GM18498 (cell line): ENCODE data around the gene C9orf43.
"Not testable (repeated sequence)": the region's sequence is repeated elsewhere in the genome, so short reads cannot be mapped to it uniquely, and the experiment has no call there.

ENCODE experiments used
- ATAC-seq: cut with Tn5 transposase; IDR thresholded peaks from one replicate; pipeline ENCODE4 v1.9.1; 2021; ENCODE audit warnings: mild to moderate bottlenecking, moderate library complexity; ENCODE audit not compliant: unreplicated experiment

C9orf43 gene

DNA sequence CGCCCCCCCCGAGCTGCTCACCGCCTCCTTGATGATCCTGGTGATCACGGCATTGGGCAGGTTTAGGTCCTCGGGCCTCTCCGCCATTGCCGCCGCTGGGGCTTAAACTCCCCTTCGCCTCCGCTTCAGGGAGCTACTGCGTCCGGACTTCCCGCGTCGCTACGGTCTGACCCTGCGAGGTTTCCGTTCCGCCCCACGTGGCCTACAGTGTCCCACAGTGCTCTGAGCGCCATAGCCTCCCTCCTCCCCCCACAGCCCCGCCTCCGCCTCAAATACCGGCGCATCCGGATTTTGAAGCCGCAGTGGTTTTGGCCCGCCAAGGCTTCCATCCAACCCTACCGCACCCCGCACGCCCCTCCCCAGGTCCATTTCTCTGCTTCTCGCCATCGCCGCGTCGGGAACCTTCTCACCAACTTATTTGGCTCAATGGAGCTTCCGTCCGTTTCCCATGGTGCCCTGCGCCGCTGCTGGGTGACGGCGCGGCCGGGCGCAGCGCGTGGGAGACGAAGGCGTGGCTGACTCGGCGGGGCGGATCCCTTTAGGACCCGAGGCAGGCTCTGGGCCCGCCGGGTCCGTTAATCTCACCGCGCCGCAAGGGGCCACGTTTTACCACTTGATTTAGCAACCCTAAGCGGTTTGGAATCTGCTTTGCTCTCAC is at the start of gene C9orf43, which contains the start of gene POLE3:
C9orf43 (plus strand) TSS at position 541 of the 658 bp plus-strand sequence. CDS start 2,747 bp downstream, outside the sequence.
POLE3 (minus strand) TSS at position 469 of the 658 bp plus-strand sequence; CDS start at position 87, 382 bp downstream.
- ATAC-seq, result peak; percentile 92

GRCh38 chr9:113361304-113362018 is 49.1 kb upstream of the C9orf43 start:
- no peak for ATAC-seq

DNA sequence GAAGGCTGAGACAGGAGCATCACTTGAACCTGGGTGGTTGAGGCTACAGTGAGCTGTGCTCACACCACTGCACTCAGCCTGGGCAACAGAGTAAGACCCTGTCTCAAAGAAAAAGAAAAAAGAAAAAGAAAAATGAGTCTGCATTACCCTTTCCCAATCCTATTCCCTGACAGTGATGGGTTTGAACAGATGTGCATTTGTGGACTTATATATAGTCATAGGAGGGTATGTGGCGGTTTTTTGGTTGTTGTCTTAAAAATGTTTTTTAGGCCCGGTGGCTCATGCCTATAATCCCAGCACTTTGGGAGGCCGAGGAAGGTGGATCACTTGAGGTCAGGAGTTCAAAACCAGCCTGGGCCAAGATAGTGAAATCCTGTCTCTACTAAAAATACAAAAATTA is 47.2 kb upstream of the C9orf43 start:
- no peak for ATAC-seq

DNA sequence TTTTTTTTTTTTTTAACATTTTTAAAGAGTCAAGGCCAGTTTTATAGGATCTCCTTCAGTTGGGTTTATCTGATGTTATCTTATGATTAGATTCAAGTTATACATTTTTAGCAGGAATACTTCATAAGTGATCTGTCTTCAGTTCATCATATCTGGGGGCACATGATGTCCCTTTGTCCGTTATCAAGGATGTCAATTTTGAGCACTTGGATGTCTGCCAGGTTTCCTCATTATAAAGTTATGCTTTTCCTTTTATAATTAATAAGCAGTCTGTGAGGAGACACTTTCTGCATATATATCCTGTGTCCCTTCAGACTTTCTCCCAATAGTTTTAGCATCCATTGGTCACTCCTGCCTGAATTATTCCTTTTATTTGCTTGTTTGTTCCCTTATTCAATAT is 45.6 kb upstream of the C9orf43 start:
- no peak for ATAC-seq

GRCh38 chr9:113365652-113366051 is 44.9 kb upstream of the C9orf43 start:
- not testable (repeated sequence) for ATAC-seq

- no peak for ATAC-seq
These were observed 42.1 kb upstream of the C9orf43 start for GRCh38 chr9:113368348-113368981.

GRCh38 chr9:113368982-113369854 is 41.3 kb upstream of the C9orf43 start:
- ATAC-seq, result no peak

- no peak for ATAC-seq
These were observed 40.7 kb upstream of the C9orf43 start for GRCh38 chr9:113369855-113370140.

DNA sequence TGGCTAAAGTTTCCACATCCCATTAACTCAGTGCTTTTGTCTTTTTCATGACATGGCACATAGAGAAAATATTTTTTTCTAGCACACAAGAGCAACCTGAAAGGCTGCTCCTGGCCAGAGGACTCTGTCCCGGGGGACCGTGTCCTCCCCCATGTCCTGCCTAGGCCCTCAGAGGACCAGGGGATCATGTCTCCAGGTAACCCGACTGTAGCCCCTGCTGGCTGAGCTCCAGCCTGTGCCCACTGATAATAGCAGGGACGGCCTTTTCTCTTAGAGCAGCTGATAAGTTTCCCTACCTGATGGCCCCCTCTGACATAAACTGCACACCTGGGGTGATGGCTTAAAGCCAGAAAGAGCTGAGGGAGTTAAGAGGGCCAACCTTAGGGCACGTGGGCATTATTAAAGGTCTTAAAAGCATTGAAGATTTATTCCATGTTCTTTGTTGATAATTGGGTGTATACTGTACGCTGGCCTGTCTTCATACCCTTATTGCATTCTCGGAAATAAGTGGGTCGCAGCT is 39.7 kb upstream of the C9orf43 start:
- no peak for ATAC-seq

- no peak for ATAC-seq
These were observed 38.5 kb upstream of the C9orf43 start for GRCh38 chr9:113372059-113372458.

DNA sequence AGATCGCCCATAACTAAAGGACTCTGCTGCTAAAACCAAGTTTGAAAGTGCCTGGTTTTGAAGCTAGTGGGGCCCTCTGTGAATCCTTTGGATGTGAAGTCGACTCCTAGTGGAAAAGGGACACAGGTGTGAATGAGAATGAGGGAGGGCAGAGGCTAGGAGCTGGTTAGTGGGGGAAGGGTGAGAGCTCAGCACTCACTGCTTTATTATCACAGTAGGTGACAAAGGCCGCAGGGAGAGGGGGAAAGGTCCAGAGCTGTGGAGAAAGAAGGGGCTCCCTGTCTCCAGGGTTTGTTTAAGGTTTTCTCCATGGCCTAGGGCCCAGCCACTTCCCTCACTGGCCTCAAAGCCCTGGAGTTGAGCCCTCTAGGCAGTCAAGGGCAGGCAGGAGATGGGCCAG is 37.3 kb upstream of the C9orf43 start:
- no peak for ATAC-seq

DNA sequence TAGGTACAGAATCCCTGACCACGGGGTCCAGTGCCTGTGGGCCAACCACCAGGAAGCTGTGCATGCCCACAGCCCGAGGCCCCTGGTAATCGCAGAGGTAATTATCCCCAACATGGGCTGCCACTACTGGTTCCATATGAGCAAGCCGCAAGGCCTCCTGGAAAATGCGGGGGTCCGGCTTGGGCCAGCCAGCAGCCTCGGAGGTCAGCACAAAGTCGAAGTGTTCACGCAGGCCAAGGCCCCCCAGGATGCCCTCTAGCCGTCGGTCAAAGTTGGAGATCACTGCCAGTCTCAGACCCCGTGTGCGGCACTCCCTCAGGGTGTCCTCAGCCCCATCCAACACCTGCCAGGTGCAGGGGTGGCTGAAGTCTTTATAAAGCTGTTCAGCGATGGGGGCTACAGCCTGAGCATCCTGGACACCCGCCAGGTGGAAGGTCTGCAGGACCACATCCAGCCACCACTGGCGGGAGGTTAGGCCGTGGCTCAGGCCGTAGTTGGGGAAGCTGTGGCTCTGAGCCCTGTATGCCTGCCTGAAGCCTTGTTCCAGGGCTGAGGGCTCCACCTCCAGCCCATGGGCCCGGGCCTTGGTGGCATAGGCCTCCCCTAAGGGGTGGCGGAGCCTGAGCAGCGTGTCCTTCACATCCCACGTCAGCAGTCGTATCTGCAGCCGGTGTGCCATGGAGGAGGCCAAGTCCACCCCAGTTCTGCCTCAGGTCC is 36.7 kb upstream of the C9orf43 start:
- no peak for ATAC-seq

DNA sequence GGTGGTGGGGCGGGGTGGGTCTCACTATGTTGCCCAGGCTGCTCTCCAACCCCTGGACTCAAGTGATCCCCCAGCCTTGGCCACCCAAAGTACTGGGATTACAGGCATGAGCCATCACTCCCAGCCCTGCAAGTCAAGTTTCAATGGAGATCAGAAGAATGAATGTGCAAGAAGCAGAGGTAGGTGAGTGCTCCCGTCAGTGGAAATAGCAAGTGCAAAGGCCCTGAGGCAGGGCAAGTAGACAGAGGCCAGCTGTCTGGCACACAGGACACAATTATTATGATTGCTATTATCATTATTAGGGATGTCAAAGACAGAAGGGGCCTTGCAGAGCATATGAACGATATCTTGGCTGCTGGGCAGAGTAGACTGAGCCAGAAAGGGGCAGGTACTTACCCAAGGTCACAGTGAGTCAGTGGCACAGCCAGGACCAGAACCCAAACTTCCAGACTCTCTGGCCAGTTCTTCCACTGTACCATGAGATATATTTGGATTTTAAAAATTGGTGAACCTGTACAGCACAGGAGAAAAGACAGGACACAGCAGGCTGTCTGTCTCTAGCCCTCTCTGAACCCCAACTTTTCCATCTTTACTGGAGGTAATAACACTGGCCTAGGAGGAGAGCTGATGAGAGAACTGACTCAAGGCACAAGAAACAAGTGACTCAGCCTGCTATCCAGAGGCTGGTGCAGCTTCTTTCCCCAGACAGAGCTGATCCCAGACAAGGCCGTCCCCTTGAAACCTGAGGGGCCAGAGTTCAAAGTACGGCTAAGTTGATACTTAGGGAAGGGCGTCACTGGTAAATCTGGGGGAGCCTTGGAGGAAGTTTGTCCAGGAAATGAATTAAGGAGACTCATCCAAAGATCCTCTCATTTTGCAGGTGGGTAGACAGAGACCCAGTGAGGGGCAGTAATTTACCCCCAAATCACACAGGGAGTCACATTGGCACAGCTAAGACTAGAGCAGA is 35.2 kb upstream of the C9orf43 start:
- ATAC-seq, result no peak

DNA sequence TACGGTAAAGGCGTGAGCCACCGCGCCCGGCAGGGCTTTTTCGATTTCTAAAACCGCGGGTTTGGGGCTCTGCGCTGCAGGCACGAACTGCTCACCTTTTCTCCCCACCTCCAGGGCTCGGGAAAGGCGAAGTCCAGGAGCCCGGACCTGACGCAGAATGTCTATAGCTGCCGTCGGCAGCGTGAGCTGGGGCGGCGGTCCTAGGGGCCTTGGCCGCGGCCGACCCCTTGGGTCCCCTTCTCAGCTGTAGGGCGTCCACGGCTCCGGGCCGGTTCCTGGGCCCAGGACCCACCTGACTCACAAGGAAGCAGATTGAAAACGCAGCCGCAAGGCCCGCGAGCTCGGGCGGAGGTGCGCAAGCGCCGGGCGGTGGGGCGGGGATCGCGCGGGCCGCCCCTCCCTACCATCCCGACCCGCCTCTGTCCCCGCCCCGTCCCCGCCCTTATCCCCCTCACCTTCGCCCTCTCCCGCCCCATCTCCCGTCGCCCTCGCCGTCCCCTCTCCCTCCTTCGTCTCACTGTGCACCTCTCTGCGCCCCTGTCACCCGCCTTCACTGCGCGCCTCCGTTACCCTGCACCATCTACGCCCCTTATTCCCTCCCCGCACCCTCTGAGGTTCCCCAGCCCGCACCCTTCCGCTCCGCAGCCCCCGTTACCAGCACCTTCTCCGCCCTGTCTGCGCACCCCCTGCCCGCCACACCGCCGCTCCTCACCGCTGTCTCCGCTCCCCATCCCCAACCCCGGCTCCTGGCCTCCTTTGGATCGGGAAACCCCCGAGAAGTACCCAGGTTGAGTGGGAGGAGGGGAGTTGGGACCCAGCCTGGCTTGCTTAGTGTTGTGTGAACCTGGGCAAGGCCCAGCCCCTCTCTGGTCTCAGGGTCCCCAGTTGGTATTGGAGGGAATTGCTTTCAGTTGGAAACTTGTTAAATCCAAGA is 33.6 kb upstream of the C9orf43 start, which contains the start of gene HDHD3:
HDHD3 (minus strand) TSS at position 353 of the 934 bp plus-strand sequence. CDS start 2,632 bp downstream, outside the sequence.
- ATAC-seq, result peak; percentile 90

- ATAC-seq, result not testable (repeated sequence)
These were observed 31.3 kb upstream of the C9orf43 start for GRCh38 chr9:113379094-113379828.

GRCh38 chr9:113379829-113380210 is 30.7 kb upstream of the C9orf43 start:
- ATAC-seq, result not testable (repeated sequence)

DNA sequence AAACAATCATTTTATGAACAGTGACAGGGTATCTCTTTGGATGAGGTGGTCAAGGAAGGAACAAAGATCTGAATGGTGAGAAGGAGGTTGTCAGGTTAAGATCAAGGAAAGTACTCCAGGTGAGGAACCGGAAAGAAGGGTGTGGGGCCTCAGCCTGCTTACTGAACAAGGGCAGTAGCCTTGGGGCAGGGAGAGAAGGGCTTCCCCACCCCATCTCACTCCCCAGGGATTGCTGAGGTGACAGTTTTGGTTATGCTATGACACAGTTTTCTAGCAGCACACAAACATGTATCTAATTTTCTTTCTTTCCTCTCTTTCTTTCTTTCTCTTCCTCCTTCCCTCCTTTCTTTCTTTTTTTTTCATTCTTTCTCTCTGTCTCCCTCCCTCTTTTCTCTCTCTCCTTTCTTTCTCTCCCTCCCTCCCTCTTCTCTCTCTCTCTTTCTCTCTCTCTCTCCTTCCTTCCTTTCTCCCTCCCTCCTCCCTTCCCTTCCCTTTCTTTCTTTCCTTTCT is 29.6 kb upstream of the C9orf43 start:
- peak; percentile 32 for ATAC-seq
